ENCODE measurements around the gene FSTL5.

GRCh38 chr4:161604516-161605300, 559.1 kb downstream of the FSTL5 start:
- TF ChIP-seq EZH2 (IDR thresholded peaks at IDR 0.05; ENCODE audit: borderline replicate concordance, low read depth, low read length, severe bottlenecking) (no peak), CTCF (IDR thresholded peaks at IDR 0.05; ENCODE audit: borderline replicate concordance, extremely low read depth, low read length, poor library complexity, severe bottlenecking) (no peak)

Measured in DND-41 (cell line).